Measurements from ENCODE around the gene DNAH14. TPM values are rescaled to one million over a fixed set of nuclear protein-coding genes. Genes with fewer than 3 reads are reported as not detected.

The DNAH14 gene
- total RNA-seq, 1 experiment from 2014 or later = 47.0 TPM

GRCh38 chr1:225371366-225372010, 442.0 kb downstream of the DNAH14 start:
- ATAC-seq (no peak), DNase-seq (ENCODE audit: low read depth, low spot score) (no peak)
- Histone ChIP-seq H3K4me1 (ENCODE audit: control insufficient read depth, insufficient read depth, low read length) (no peaks in the 10 kb centered on the region), H3K36me3 (ENCODE audit: control insufficient read depth, insufficient read depth, low read length) (no peaks in the 10 kb centered on the region), H3K27me3 (ENCODE audit: control insufficient read depth, insufficient read depth, low read length) (no peaks in the 10 kb centered on the region; the same call in 1 of the 2 replicates), H3K4me3 (ENCODE audit: low read depth in 2 of 2, low read length in 2 of 2) (no peak overlapping the region), H3K27ac (ENCODE audit: low read length) (no peak overlapping the region), H3K9me3 (ENCODE audit: control insufficient read depth, insufficient read depth, low read depth, low read length) (no peaks in the 10 kb centered on the region)
- in situ Hi-C loops (cut with HindIII; ENCODE audit: low pct_unique_long_range_greater_than_20kb, low sequenced_read_pairs) (no loop called here), intact Hi-C loops (cut with micrococcal nuclease; ENCODE audit: unreplicated experiment) (no loop called here)
- BruUV-seq (replicated peaks) = no TSS peak
- TF ChIP-seq SIN3A (IDR thresholded peaks at IDR 0.05; ENCODE audit: borderline replicate concordance, insufficient read depth, low read depth, low read length) (no peak), POLR2AphosphoS5 (IDR thresholded peaks at IDR 0.05; ENCODE audit: low read depth, low read length) (no peak), TCF7L2 (IDR thresholded peaks at IDR 0.05; ENCODE audit: low read depth, low read length) (no peak)
- POLR2A ChIA-PET = no interaction called here
- CTCF ChIA-PET = no interaction called here

- no peaks in the 10 kb centered on the region for H3K4me1 ChIP-seq (ENCODE audit: control insufficient read depth, insufficient read depth, low read length)
- no peaks in the 10 kb centered on the region for H3K9me3 ChIP-seq (ENCODE audit: control insufficient read depth, insufficient read depth, low read depth, low read length)
- ATAC-seq (no peak), DNase-seq (ENCODE audit: low read depth, low spot score) (no peak)
- H3K36me3 ChIP-seq (ENCODE audit: control insufficient read depth, insufficient read depth, low read length) = no peaks in the 10 kb centered on the region
- POLR2A ChIA-PET = interaction anchor here (0.6 kb wide), 1 partner anchor 468 kb away, joined by 3 read pairs; no protein-coding TSS in a partner anchor
- H3K27ac ChIP-seq (ENCODE audit: low read length) = no peak overlapping the region
- no peaks in the 10 kb centered on the region for H3K27me3 ChIP-seq (ENCODE audit: control insufficient read depth, insufficient read depth, low read length)
- intact Hi-C loops (cut with micrococcal nuclease; ENCODE audit: unreplicated experiment) (no loop called here), in situ Hi-C loops (cut with HindIII; ENCODE audit: low pct_unique_long_range_greater_than_20kb, low sequenced_read_pairs) (no loop called here)
- no peak for TF ChIP-seq CTCF (IDR thresholded peaks at IDR 0.05)
- H3K4me3 ChIP-seq (ENCODE audit: low read depth in 2 of 2, low read length in 2 of 2) = no peak overlapping the region
- no TSS peak for BruUV-seq (replicated peaks)
- CTCF ChIA-PET = no interaction called here
Measured at GRCh38 chr1:225373155-225373554, 443.7 kb downstream of the DNAH14 start.

GRCh38 chr1:225374996-225375395, 445.5 kb downstream of the DNAH14 start:
- intact Hi-C loops (cut with micrococcal nuclease; ENCODE audit: unreplicated experiment) = no loop called here
- CTCF ChIA-PET = no interaction called here
- Histone ChIP-seq H3K36me3 (ENCODE audit: control insufficient read depth, insufficient read depth, low read length) (no peaks in the 10 kb centered on the region), H3K9me3 (ENCODE audit: control insufficient read depth, insufficient read depth, low read depth, low read length) (no peaks in the 10 kb centered on the region), H3K27ac (ENCODE audit: low read length) (no peak overlapping the region), H3K4me3 (ENCODE audit: low read depth in 2 of 2, low read length in 2 of 2) (no peak overlapping the region), H3K4me1 (ENCODE audit: control insufficient read depth, insufficient read depth, low read length) (no peaks in the 10 kb centered on the region), H3K27me3 (ENCODE audit: control insufficient read depth, insufficient read depth, low read length) (no peaks in the 10 kb centered on the region)
- POLR2A ChIA-PET = no interaction called here
- no TSS peak for BruUV-seq (replicated peaks)
- in situ Hi-C loops (cut with HindIII; ENCODE audit: low pct_unique_long_range_greater_than_20kb, low sequenced_read_pairs) = no loop called here
- no peak for ATAC-seq
- no peak for DNase-seq (ENCODE audit: low read depth, low spot score)
- TF ChIP-seq SIN3A (IDR thresholded peaks at IDR 0.05; ENCODE audit: borderline replicate concordance, insufficient read depth, low read depth, low read length) (no peak), POLR2AphosphoS5 (IDR thresholded peaks at IDR 0.05; ENCODE audit: low read depth, low read length) (no peak), CTCF (IDR thresholded peaks at IDR 0.05) (no peak), TCF7L2 (IDR thresholded peaks at IDR 0.05; ENCODE audit: low read depth, low read length) (no peak), REST (IDR thresholded peaks at IDR 0.05; ENCODE audit: insufficient read depth in 1 of 2, low read depth in 2 of 2, low read length in 1 of 2) (no peak)

Measured in Panc1 (cell line).